Mammary epithelial cell (primary cell): ENCODE measurements around the gene ITPR2.
A peak's percentile ranks its signal among the peaks of the same experiment; 100 is the strongest.

Experiments
- CTCF ChIP-seq, 2 donors: IDR thresholded peaks in 1 of 2; conservative IDR thresholded peaks in 1 of 2; 2 replicates each; pipeline ENCODE4 v1.5.1; 2011 to 2012; ENCODE audit warnings: inconsistent platforms in 2 of 2, low read length in 2 of 2, mild to moderate bottlenecking in 2 of 2, control low read depth in 1 of 2, low read depth in 1 of 2; ENCODE audit not compliant: insufficient read depth in 1 of 2; ENCODE audit errors: extremely low read depth in 1 of 2
- EZH2 ChIP-seq: IDR thresholded peaks from 2 replicates; pipeline ENCODE4 v1.6.1; 2012; ENCODE audit warnings: low read length, inconsistent platforms, borderline replicate concordance

- TF ChIP-seq CTCF (conservative IDR thresholded peaks at IDR 0.05 in 1 of 2, IDR thresholded peaks at IDR 0.05 in 1 of 2; ENCODE audit: extremely low read depth in 1 of 2, insufficient read depth in 1 of 2, low read depth in 1 of 2, low read length in 2 of 2) (peak; percentile 43 to 57), EZH2 (no peak)
Observed at GRCh38 chr12:26701604-26702215, 131.3 kb downstream of the ITPR2 start.
